ENCODE results near the gene SGMS1. TPM values are rescaled to one million over a fixed set of nuclear protein-coding genes. Genes with fewer than 3 reads are reported as not detected.
"Not testable (repeated sequence)": the region's sequence is repeated elsewhere in the genome, so short reads cannot be mapped to it uniquely, and the experiment has no call there.

The SGMS1 gene
- total and polyA plus RNA-seq, 4 donors: 15.8 to 142 (median 41.3) TPM

GRCh38 chr10:50540069-50540825 is 83.5 kb downstream of the SGMS1 start:
- no peak for ATAC-seq (ENCODE audit: insufficient read depth, low FRiP score)
- 55% methylated on average over 3 of the region's 3 CpGs for WGBS, 2 donors
- no peak for TF ChIP-seq CTCF (IDR thresholded peaks at IDR 0.05; ENCODE audit: control extremely low read depth, extremely low read depth)

GRCh38 chr10:50538555-50539398 is 85.0 kb downstream of the SGMS1 start:
- TF ChIP-seq CTCF (IDR thresholded peaks at IDR 0.05; ENCODE audit: control extremely low read depth, extremely low read depth): no peak
- 58 to 80% methylated on average over 7 of the region's 7 CpGs for WGBS, 2 donors
- Histone ChIP-seq H3K9ac (ENCODE audit: insufficient read depth in 1 of 2, low read length in 2 of 2) (no peak overlapping the region), H3K36me3 (ENCODE audit: control insufficient read depth in 4 of 4, insufficient read depth in 4 of 4, low read length in 4 of 4) (no peaks in the 10 kb centered on the region), H3K4me3 (no peak overlapping the region), H3K9me3 (ENCODE audit: control insufficient read depth in 4 of 4, insufficient read depth in 3 of 4, low read length in 3 of 4) (no peaks in the 10 kb centered on the region), H3K27ac (ENCODE audit: low read depth in 1 of 2, low read length in 1 of 2) (no peak overlapping the region), H3K4me1 (ENCODE audit: control insufficient read depth in 5 of 5, insufficient read depth in 5 of 5, low read length in 5 of 5) (peaks cover 0 to 48% (median 7%) of the 10 kb centered on the region in 5 donors), H3K27me3 (ENCODE audit: control insufficient read depth in 3 of 3, insufficient read depth in 3 of 3, low read length in 2 of 3) (no peaks in the 10 kb centered on the region)
- no peak for DNase-seq
- no peak for ATAC-seq (ENCODE audit: insufficient read depth, low FRiP score)

More at GRCh38 chr10:50540069-50540825, 83.5 kb downstream of the SGMS1 start:
- DNase-seq: no peak
- no peaks in the 10 kb centered on the region for H3K9me3 ChIP-seq (ENCODE audit: control insufficient read depth in 4 of 4, insufficient read depth in 3 of 4, low read length in 3 of 4)
- H3K27ac ChIP-seq (ENCODE audit: low read depth in 1 of 2, low read length in 1 of 2): peak overlapping the region in 1 of 2 donors; percentile 6
- H3K27me3 ChIP-seq (ENCODE audit: control insufficient read depth in 3 of 3, insufficient read depth in 3 of 3, low read length in 2 of 3): no peaks in the 10 kb centered on the region
- H3K4me3 ChIP-seq: no peak overlapping the region
- peaks cover 0 to 49% (median 7%) of the 10 kb centered on the region in 5 donors for H3K4me1 ChIP-seq (ENCODE audit: control insufficient read depth in 5 of 5, insufficient read depth in 5 of 5, low read length in 5 of 5)
- no peak overlapping the region for H3K9ac ChIP-seq (ENCODE audit: insufficient read depth in 1 of 2, low read length in 2 of 2)
- H3K36me3 ChIP-seq (ENCODE audit: control insufficient read depth in 4 of 4, insufficient read depth in 4 of 4, low read length in 4 of 4): no peaks in the 10 kb centered on the region

- H3K9me3 ChIP-seq (ENCODE audit: control insufficient read depth in 4 of 4, insufficient read depth in 3 of 4, low read length in 3 of 4): no peaks in the 10 kb centered on the region
- H3K27me3 ChIP-seq (ENCODE audit: control insufficient read depth in 3 of 3, insufficient read depth in 3 of 3, low read length in 2 of 3): no peaks in the 10 kb centered on the region
These were observed 87.0 kb downstream of the SGMS1 start for GRCh38 chr10:50536617-50537240.

GRCh38 chr10:50534748-50535376 is 88.9 kb downstream of the SGMS1 start:
- not testable (repeated sequence) for H3K27me3 ChIP-seq (ENCODE audit: control insufficient read depth in 3 of 3, insufficient read depth in 3 of 3, low read length in 2 of 3); H3K4me3 ChIP-seq; DNase-seq; ATAC-seq (ENCODE audit: insufficient read depth, low FRiP score); H3K9me3 ChIP-seq (ENCODE audit: control insufficient read depth in 4 of 4, insufficient read depth in 3 of 4, low read length in 3 of 4); H3K36me3 ChIP-seq (ENCODE audit: control insufficient read depth in 4 of 4, insufficient read depth in 4 of 4, low read length in 4 of 4); H3K27ac ChIP-seq (ENCODE audit: low read depth in 1 of 2, low read length in 1 of 2); H3K9ac ChIP-seq (ENCODE audit: insufficient read depth in 1 of 2, low read length in 2 of 2)
- 87 to 92% methylated on average over 5 of the region's 5 CpGs for WGBS, 2 donors
- H3K4me1 ChIP-seq (ENCODE audit: control insufficient read depth in 5 of 5, insufficient read depth in 5 of 5, low read length in 5 of 5): peaks cover 0 to 21% (median 0%) of the 10 kb centered on the region in 5 donors

More at GRCh38 chr10:50536617-50537240, 87.0 kb downstream of the SGMS1 start:
- H3K4me1 ChIP-seq (ENCODE audit: control insufficient read depth in 5 of 5, insufficient read depth in 5 of 5, low read length in 5 of 5): peaks cover 0 to 37% (median 0%) of the 10 kb centered on the region in 5 donors
- no peak overlapping the region for H3K9ac ChIP-seq (ENCODE audit: insufficient read depth in 1 of 2, low read length in 2 of 2)
- no peak overlapping the region for H3K27ac ChIP-seq (ENCODE audit: low read depth in 1 of 2, low read length in 1 of 2)
- DNase-seq (no peak), ATAC-seq (ENCODE audit: insufficient read depth, low FRiP score) (no peak)
- no peaks in the 10 kb centered on the region for H3K36me3 ChIP-seq (ENCODE audit: control insufficient read depth in 4 of 4, insufficient read depth in 4 of 4, low read length in 4 of 4)
- H3K4me3 ChIP-seq: no peak overlapping the region
- no peak for TF ChIP-seq CTCF (IDR thresholded peaks at IDR 0.05; ENCODE audit: control extremely low read depth, extremely low read depth)

Measured in lung (tissue), 12 donors.